Kidney (tissue), 14 donors: ENCODE data around the gene METTL2B. TPM values are rescaled to one million over a fixed set of nuclear protein-coding genes. Genes with fewer than 3 reads are reported as not detected.

Experiments
- DNase-seq, 5 donors: peaks; one replicate each; pipeline ENCODE4 v3.0.0-alpha.2; 2013 to 2020
- FAIRE-seq: peaks from 2 replicates; lab custom pipeline; 2012; peaks lifted over from hg19 to GRCh38; lab: Jason Lieb, UNC
- H3K27ac ChIP-seq, 2 donors: one replicate each; pipeline ENCODE4 v1.7.0; 2013; ENCODE audit warnings: low read depth in 2 of 2, low read length in 2 of 2, inconsistent platforms in 1 of 2
- H3K27me3 ChIP-seq: one replicate; pipeline ENCODE4 v1.7.1; 2013; ENCODE audit warnings: low read length, inconsistent platforms; ENCODE audit not compliant: control insufficient read depth, insufficient read depth
- H3K36me3 ChIP-seq, 3 donors: one replicate each; pipeline versions ENCODE4 v1.7.0 to v1.7.1; 2013; ENCODE audit warnings: low read length in 3 of 3, control low read depth in 1 of 3, inconsistent platforms in 1 of 3; ENCODE audit not compliant: insufficient read depth in 3 of 3, control insufficient read depth in 2 of 3
- H3K4me1 ChIP-seq, 3 donors: one replicate each; pipeline versions ENCODE4 v1.7.0 to v1.7.1; 2013; ENCODE audit warnings: low read length in 3 of 3, inconsistent platforms in 1 of 3, low read depth in 1 of 3; ENCODE audit not compliant: control insufficient read depth in 2 of 3, insufficient read depth in 2 of 3
- H3K4me3 ChIP-seq, 3 donors: one replicate each; pipeline versions ENCODE4 v1.7.0 to v1.8.1; 2013; ENCODE audit warnings: low read length in 3 of 3, control low read depth in 1 of 3, inconsistent platforms in 1 of 3
- H3K9ac ChIP-seq, 3 donors: one replicate each; pipeline versions ENCODE4 v1.7.0 to v1.7.1; 2013; ENCODE audit warnings: low read length in 3 of 3, control low read depth in 1 of 3, inconsistent platforms in 1 of 3
- H3K9me3 ChIP-seq, 3 donors: one replicate each; pipeline versions ENCODE4 v1.7.0 to v1.7.1; 2013; ENCODE audit warnings: low read length in 3 of 3, control low read depth in 1 of 3, inconsistent platforms in 1 of 3; ENCODE audit not compliant: control insufficient read depth in 2 of 3, insufficient read depth in 1 of 3
- CTCF ChIP-seq: IDR thresholded peaks from 3 replicates; pipeline ENCODE4 v1.5.1; 2012; ENCODE audit warnings: mild to moderate bottlenecking, moderate library complexity, borderline replicate concordance; ENCODE audit not compliant: insufficient read depth; ENCODE audit errors: extremely low read depth
- intact Hi-C: fragments of 100-400 bp; cut with DNase I; formaldehyde crosslinking; loops from one replicate; pipeline ENCODE4 v1.11.1; 2022
- polyA plus RNA-seq: library from polyadenylated mRNA; stranded (reverse); fragments of 350-450 nt; fragmentation: Illumina TruSeq; extraction: RNeasy Lipid Tissue Mini Kit (QIAGEN cat#74804); gene quantifications from one replicate; pipeline ENCODE4 v1.2.3, GENCODE V29; 2014; ENCODE audit warnings: low read depth, low replicate concordance; ENCODE audit not compliant: insufficient read depth
- total RNA-seq: library from RNA; stranded (reverse); fragmentation: NEBNext Ultra II Directional; extraction: Animal tissue kit (Norgen Biotek cat#: 25700); gene quantifications from one replicate; pipeline ENCODE4 v1.2.1, GENCODE V29; 2021
- donor health status: control.
- donor health status: control.
- donor health status: control.
- donor health status: control.
- donor health status: control.
- donor health status: DM: yes; HTN: yes; CAD: no.
- donor health status: Normal renal cell carcinoma (clear cell type).

METTL2B gene
- total and polyA plus RNA-seq, 2 donors from 2014 or later = 11.8 to 26.0 TPM

DNA sequence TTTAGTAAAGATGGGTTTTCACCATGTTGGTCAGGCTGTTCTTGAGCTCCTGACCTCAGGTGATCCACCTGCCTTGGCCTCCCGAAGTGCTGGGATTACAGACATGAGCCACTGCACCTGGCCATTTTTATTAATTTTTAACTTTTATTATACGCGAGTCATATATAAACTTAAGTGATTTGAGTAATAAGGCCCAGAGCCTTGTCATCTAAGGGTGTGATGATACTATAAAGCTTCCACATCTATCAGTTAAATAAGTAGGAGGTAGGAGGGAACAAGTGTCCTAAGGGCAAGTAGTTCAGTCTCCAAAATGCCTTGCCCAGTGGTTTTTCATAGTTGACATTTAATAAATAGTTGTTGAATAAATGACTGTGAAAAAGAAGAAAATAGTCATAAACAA is 34.2 kb upstream of the METTL2B start:
- H3K9ac ChIP-seq = no peak overlapping the region
- no peaks in the 10 kb centered on the region for H3K27me3 ChIP-seq
- H3K9me3 ChIP-seq = no peaks in the 10 kb centered on the region
- H3K4me3 ChIP-seq = no peak overlapping the region
- no peak for TF ChIP-seq CTCF
- DNase-seq (no peak), FAIRE-seq (no peak)
- H3K36me3 ChIP-seq = no peaks in the 10 kb centered on the region
- no peak overlapping the region for H3K27ac ChIP-seq
- H3K4me1 ChIP-seq = no peaks in the 10 kb centered on the region
- intact Hi-C loops = no loop called here

DNA sequence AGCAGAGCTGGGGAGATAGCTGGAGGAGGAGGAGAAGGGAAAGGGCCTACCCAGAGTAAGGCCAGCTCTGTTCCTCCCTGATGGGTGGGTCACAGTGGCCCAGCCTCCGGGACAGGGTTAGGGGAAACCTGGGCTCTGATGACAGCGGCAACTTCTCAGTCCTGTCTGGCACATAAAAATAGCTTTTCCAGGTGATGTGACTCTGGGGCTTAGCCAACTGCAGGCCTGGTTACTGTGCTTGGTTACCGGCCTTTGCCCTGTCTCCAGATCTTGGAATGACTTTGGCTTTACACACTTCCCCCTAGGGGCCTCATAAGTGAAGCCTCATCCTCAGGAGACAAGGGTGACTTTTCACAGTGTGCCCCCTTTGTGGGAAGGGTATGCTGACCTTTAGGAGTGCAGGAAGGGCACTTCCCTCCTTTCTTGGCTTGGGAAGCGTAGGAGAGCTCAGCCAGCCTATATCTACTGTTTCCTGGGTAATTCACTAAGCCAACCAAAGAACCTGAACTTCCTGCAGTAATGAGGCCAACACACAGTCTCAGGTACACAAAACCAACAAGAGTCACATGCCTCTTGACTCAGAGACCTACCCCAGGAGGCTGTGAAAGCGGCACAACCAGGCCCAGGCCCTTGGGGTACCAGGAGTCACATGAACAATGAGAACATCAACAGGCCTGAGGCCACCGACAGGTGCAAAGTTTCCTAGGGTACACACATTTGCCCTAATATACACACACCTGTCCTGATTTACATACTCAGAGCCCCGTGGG is 32.5 kb upstream of the METTL2B start:
- no peak for FAIRE-seq
- H3K9ac ChIP-seq = no peak overlapping the region
- H3K27me3 ChIP-seq = no peaks in the 10 kb centered on the region
- no peak for TF ChIP-seq CTCF
- no peak for DNase-seq
- H3K36me3 ChIP-seq = no peaks in the 10 kb centered on the region
- no peak overlapping the region for H3K4me3 ChIP-seq
- no peaks in the 10 kb centered on the region for H3K9me3 ChIP-seq
- H3K27ac ChIP-seq = no peak overlapping the region
- no peaks in the 10 kb centered on the region for H3K4me1 ChIP-seq
- intact Hi-C loops = no loop called here

DNA sequence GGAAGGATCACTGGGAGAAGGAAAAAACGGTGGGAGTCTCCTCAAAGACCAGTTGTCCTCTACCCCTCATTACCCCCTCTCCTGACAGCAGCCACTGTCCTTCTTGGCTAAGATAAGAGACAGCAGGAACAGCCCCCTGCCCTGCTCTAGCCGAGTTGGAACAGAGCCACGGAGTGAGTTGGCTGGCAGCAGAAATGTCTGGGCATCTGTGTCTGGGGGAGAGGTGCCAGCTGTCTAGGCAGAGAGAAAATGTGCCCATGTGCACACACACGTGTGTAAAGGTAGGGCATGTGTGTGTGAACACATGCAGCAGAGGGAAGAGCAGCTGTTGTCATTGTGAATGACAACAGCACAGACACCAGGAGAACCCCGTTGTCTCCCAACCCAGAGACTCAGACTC is 30.2 kb upstream of the METTL2B start:
- no peak for FAIRE-seq
- Histone ChIP-seq H3K4me3 (no peak overlapping the region), H3K4me1 (no peaks in the 10 kb centered on the region), H3K36me3 (no peaks in the 10 kb centered on the region), H3K27ac (no peak overlapping the region), H3K9ac (no peak overlapping the region), H3K9me3 (no peaks in the 10 kb centered on the region), H3K27me3 (no peaks in the 10 kb centered on the region)
- no peak for DNase-seq
- intact Hi-C loops = no loop called here
- TF ChIP-seq CTCF = no peak
